GM18526 (cell line): ENCODE measurements around the gene VGF.

Experiments
- POLR2A ChIP-seq: IDR thresholded peaks from 3 replicates; pipeline ENCODE4 v1.6.1; 2011; ENCODE audit not compliant: insufficient read length; ENCODE audit errors: extremely low read depth

VGF gene

GRCh38 chr7:101118856-101119255 lies 46.5 kb downstream of the VGF start:
- TF ChIP-seq POLR2A, result no peak

- TF ChIP-seq POLR2A, result no peak
Observed at GRCh38 chr7:101116898-101117297, 48.5 kb downstream of the VGF start.

- no peak for TF ChIP-seq POLR2A
Observed at GRCh38 chr7:101115215-101115614, 50.2 kb downstream of the VGF start.

- no peak for TF ChIP-seq POLR2A
Observed at GRCh38 chr7:101114492-101114891, 50.9 kb downstream of the VGF start.

GRCh38 chr7:101113836-101114235 lies 51.5 kb downstream of the VGF start:
- no peak for TF ChIP-seq POLR2A
